DOHH2 (cell line): ENCODE results near the gene TRMT13.

Experiments used
- EZH2phosphoT487 ChIP-seq: fragments of 200-600 bp; sonication (generic); IDR thresholded peaks from 2 replicates; pipeline ENCODE4 v1.6.1; 2017; ENCODE audit warnings: borderline replicate concordance, mild to moderate bottlenecking, antibody characterized with exemption, low read length, moderate library complexity, mixed read lengths
- TF ChIP-seq, protein P1 (sequence below): fragments of 200-600 bp; sonication (generic); IDR thresholded peaks from one replicate; pipeline ENCODE4 v1.5.1; 2014; ENCODE audit warnings: antibody characterized with exemption, mild to moderate bottlenecking, low read depth, low read length; ENCODE audit not compliant: poor library complexity, severe bottlenecking

- TF ChIP-seq, protein P1, sequence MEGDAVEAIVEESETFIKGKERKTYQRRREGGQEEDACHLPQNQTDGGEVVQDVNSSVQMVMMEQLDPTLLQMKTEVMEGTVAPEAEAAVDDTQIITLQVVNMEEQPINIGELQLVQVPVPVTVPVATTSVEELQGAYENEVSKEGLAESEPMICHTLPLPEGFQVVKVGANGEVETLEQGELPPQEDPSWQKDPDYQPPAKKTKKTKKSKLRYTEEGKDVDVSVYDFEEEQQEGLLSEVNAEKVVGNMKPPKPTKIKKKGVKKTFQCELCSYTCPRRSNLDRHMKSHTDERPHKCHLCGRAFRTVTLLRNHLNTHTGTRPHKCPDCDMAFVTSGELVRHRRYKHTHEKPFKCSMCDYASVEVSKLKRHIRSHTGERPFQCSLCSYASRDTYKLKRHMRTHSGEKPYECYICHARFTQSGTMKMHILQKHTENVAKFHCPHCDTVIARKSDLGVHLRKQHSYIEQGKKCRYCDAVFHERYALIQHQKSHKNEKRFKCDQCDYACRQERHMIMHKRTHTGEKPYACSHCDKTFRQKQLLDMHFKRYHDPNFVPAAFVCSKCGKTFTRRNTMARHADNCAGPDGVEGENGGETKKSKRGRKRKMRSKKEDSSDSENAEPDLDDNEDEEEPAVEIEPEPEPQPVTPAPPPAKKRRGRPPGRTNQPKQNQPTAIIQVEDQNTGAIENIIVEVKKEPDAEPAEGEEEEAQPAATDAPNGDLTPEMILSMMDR = no peak
- no peak for TF ChIP-seq EZH2phosphoT487
Observed at GRCh38 chr1:100188617-100189016, 55.7 kb downstream of the TRMT13 start.
